ENCODE data around the gene METTL24.

DNA sequence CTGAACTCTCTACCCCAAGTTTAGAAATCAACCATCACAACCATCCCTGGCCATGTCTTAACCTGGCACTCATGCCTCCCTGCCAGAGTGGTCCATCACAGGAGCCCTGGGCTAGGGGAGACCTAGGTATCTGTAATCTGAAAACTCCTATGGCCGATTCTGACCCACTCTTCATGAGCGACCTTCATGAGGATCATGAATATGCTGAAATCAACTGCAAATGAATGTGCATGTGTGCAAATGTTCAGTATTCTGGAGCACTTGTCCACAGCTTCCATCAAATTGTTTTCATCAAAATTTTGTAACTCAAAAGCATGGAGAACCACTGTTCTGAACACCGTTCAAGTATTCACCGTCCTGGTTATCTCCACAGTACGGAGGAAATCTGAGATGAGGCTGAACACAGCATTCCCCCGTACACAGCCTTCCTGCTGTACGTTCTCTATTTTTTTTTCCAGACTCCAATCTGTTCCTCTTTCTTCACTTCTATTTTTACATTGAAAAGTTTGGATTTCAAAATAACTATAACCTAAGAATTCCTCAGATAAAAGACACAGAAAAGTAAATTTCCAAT, 17.7 kb downstream of the METTL24 start:
- no peak for TF ChIP-seq POLR2AphosphoS5 (IDR thresholded peaks at IDR 0.05)
- TF ChIP-seq, protein P1, sequence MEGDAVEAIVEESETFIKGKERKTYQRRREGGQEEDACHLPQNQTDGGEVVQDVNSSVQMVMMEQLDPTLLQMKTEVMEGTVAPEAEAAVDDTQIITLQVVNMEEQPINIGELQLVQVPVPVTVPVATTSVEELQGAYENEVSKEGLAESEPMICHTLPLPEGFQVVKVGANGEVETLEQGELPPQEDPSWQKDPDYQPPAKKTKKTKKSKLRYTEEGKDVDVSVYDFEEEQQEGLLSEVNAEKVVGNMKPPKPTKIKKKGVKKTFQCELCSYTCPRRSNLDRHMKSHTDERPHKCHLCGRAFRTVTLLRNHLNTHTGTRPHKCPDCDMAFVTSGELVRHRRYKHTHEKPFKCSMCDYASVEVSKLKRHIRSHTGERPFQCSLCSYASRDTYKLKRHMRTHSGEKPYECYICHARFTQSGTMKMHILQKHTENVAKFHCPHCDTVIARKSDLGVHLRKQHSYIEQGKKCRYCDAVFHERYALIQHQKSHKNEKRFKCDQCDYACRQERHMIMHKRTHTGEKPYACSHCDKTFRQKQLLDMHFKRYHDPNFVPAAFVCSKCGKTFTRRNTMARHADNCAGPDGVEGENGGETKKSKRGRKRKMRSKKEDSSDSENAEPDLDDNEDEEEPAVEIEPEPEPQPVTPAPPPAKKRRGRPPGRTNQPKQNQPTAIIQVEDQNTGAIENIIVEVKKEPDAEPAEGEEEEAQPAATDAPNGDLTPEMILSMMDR (IDR thresholded peaks at IDR 0.05), result no peak

Data from prostate gland (tissue), 2 donors.